Measurements from ENCODE around the gene ACOX3. TPM values are rescaled to one million over a fixed set of nuclear protein-coding genes. Genes with fewer than 3 reads are reported as not detected.

Gene ACOX3
- total RNA-seq, 1 donor, result 26.9 TPM

GRCh38 chr4:8326206-8326605, 114.3 kb downstream of the ACOX3 start:
- no peak overlapping the region for H3K4me3 ChIP-seq (ENCODE audit: low read depth, low read length)
- no peak for DNase-seq (ENCODE audit: low read depth)
- no peak for TF ChIP-seq CTCF (IDR thresholded peaks at IDR 0.05; ENCODE audit: insufficient read depth, low read length)

- H3K4me3 ChIP-seq (ENCODE audit: low read depth, low read length), result no peak overlapping the region
- no peak for TF ChIP-seq CTCF (IDR thresholded peaks at IDR 0.05; ENCODE audit: insufficient read depth, low read length)
- no peak for DNase-seq (ENCODE audit: low read depth)
Measured at GRCh38 chr4:8325291-8325973, 115.1 kb downstream of the ACOX3 start.

GRCh38 chr4:8324640-8325239, 115.8 kb downstream of the ACOX3 start:
- H3K4me3 ChIP-seq (ENCODE audit: low read depth, low read length), result no peak overlapping the region
- DNase-seq (ENCODE audit: low read depth), result peak; percentile 43
- no peak for TF ChIP-seq CTCF (IDR thresholded peaks at IDR 0.05; ENCODE audit: insufficient read depth, low read length)

GRCh38 chr4:8323947-8324555, 116.5 kb downstream of the ACOX3 start:
- no peak for TF ChIP-seq CTCF (IDR thresholded peaks at IDR 0.05; ENCODE audit: insufficient read depth, low read length)
- no peak overlapping the region for H3K4me3 ChIP-seq (ENCODE audit: low read depth, low read length)
- no peak for DNase-seq (ENCODE audit: low read depth)

- TF ChIP-seq CTCF (IDR thresholded peaks at IDR 0.05; ENCODE audit: insufficient read depth, low read length), result no peak
- no peak overlapping the region for H3K4me3 ChIP-seq (ENCODE audit: low read depth, low read length)
- no peak for DNase-seq (ENCODE audit: low read depth)
Measured at GRCh38 chr4:8322794-8323704, 117.5 kb downstream of the ACOX3 start.

- TF ChIP-seq CTCF (IDR thresholded peaks at IDR 0.05; ENCODE audit: insufficient read depth, low read length), result no peak
- DNase-seq (ENCODE audit: low read depth), result no peak
- H3K4me3 ChIP-seq (ENCODE audit: low read depth, low read length), result no peak overlapping the region
Measured at GRCh38 chr4:8321771-8322170, 118.8 kb downstream of the ACOX3 start.
